Stimulated activated CD8-positive, alpha-beta memory T cell treated with anti-CD3 and anti-CD28 coated beads, Interleukin-7, amount 100 ng/mL, for 24 hours (primary cell): ENCODE data around the gene ADAT3.
"Not testable (repeated sequence)": the region's sequence is repeated elsewhere in the genome, so short reads cannot be mapped to it uniquely, and the experiment has no call there.

Source experiments
- DNase-seq: peaks from one replicate; pipeline ENCODE4 v3.0.0-alpha.2; 2020; ENCODE audit warnings: low read depth

The ADAT3 gene

DNA sequence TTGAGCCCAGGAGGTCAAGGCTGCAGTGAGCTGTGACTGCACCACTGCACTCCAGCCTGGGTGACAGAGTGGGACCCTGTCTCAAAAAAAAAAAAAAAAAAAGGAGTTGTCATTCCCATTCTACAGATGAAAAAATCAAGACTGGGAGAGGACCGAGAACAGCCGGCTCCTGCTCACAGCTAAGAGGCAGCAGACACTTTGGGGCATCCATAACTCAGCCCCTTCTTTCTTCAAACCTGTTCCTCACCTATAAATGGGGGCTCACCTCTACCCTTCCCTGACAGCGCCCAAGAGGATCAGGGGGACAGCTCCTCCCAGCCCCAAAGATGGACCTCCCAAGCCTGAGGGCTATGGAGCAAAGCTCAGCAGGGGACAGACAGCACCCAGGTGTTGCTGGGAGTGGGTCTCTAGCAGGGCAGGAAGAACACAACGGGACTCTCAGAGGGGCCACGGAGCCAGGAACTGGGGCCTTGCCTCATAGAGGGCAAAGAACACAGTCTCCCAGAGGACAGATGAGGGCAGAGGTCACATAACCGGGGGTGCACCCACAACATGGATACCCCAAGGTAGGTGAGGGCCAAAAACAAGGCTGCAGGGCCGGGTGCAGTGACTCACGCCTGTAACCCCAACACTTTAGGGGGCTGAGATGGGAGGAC, 38.4 kb upstream of the ADAT3 start:
- no peak for DNase-seq

DNA sequence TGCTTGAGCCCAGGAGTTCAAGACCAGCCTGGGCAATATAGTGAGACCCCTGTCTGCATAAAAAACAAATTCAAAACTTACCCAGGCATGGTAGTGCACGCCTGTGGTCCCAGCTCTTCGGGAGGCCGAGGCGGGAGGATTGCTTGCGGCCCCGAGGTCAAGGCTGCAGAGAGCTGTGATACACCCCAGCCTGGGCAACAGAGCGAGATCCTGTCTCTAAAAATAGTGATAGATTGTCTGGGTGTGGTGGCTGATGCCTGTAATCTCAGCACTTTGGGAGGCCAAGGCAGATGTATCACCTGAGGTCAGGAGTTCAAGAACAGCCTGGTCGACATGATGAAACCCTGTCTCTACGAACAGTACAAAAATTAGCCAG, 37.9 kb upstream of the ADAT3 start:
- DNase-seq: no peak

DNA sequence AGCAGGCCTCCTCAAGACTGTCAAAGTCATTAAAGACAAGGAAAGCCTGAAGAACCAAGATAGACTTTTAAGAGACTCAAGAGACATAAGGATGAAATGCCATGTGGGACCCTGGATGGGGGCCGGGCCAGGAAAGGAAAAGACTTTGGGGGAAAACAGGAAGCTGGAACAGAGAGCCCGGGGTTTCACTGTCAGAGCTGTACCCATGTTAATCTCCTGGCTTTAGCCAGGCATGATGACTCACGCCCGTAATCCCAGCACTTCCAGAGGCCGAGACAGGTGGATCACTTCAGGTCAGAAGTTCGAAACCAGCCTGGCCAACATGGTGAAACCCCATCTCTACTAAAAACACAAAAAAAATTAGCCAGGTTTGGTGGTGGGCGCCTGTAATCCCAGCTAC, 36.2 kb upstream of the ADAT3 start:
- no peak for DNase-seq

DNA sequence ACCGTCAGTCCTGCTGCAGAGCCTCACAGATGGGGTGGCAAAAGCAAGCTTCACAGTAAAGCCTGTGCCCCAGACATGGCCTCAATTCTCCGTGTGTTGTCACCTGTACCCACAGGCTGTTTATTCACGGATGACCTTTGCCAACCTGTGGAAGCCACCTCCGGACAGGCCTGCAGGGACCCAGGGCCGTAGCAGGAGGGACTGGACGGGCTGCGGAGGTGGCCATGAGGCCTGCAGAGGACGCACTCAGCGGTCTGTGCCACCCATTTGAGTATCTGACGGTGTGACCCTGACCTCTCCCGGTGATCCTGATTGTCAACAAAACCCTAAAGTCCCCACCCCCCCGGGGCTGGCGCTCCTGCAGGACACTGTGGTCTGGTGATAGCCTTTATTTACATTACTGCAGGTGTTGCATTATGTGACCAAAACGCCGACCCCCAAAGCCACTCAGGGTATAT, 34.0 kb upstream of the ADAT3 start:
- DNase-seq: no peak

DNA sequence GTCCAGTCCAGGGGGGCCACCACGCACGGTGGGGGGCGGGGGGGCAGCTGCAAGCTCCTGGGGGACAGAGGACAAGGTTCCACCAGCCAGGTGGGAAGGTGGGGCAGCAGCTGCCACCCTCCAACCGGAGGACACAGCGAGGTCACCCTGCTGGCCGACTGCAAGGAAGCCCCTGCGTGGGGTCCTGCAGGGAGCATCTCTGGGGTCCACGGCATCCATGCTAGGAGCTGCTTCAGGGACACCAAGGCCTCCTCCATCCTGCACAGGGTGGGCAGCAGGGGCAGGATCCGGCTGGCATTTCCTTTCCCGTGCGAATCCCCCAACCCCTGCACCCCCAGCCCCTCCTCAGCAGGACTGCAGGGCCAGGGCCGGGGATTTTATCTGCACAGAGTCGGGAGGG, 33.6 kb upstream of the ADAT3 start:
- no peak for DNase-seq

DNA sequence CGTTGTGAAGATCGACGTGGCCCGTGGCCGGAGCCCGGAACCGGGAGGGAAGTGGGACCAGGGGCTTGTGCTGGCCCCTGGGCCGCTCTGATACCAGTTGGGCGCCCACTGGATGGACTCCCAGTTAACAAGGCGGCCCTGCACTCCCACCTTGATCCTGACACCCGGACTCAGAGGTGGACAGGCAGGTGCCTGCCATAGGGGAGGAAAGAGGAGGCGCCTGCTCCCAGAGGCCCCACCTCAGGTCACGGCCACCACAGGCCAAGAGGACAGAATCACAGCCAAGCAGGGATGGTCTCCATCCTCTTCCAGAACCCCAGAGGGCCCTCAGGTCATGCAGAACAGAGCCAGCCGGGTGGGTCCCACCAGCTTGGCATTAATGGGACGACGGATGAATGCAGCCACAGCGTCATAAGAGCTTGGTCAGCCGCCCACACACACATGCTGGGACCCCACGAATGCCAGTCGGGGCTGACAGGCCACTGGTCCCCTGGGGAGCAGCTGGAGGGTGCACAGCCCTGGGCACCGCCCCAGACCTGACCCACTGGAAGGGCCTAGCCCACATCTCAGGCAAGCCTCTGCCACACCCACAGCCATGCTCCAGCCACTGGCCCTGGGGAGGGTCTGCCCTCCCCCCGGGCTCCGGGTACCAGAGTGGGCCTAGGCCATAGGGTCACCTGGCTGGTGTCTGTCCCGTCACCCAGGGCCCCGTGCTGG, 32.2 kb upstream of the ADAT3 start:
- no peak for DNase-seq

DNA sequence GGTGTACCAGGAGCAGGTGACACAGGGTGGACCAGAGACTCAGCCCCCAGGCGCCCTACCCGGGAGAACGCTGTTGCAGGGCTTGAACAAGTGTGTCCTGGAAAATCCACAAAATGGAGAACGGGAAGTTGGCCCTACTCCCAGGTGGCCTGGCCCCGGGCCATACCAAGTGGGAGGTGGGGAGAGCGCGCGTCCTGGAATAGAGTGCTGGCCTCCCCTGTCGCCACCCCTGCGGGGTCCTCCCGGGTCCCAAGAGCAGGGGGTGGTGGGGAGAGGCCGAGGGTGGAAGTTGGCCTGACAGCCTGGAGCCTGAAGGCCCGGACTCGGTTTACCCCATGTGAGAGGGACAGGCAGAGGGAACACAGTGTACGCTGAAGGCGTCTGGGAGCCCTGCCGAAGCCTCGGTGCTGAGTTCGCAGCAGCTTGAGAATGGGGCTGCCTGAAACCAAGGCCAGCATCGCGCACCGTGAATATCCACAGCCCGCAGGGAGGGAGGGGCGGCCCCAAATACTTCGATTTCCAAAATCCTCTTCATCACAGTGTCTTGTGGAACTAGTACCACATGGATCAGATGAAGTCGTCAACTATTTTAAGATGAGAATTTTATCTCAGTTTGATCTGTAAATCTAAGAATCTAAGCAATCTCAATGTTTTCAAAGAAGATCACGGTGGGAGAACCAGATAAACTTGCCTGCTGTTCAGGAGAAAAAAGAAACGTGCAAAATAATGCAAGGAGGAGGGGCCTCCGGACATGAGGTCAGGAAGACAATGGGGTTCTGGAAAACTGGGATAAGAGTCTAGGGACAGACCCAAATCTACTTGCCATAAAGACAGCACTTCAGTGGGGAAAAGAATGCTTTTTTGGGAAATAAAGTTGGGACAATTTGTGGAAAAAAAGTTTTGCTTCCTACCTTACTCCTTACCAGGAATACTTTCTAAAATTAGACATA, 31.4 kb upstream of the ADAT3 start:
- DNase-seq: no peak

DNA sequence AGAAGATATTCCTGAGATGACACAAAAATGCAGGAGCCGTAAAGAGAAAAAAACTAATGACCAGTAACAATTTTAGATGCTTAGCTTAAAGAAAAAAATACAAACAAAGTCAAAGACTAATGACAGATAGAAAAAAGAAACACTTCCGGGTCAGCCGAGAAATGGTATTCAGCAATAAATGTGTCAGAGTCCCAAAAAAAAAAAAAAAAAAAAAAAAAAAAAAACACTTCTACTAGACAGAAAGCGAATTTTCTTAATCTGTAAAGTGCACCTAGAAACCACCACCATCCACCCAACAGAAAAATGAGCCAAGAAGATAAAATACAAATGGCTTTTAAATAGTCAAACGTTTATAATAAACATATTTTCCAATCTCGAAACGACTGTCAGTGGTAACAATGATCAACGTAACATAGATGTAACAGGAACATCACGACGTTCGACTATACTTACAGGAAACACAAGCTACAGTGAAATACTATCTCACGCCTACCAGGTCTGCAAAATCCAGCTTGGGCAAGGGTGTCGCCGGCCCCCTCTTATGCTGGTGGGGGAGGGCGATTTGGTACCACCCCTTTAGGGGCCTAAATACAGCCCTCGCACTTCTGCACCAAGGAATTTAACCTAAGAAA, 30.5 kb upstream of the ADAT3 start:
- DNase-seq: no peak

DNA sequence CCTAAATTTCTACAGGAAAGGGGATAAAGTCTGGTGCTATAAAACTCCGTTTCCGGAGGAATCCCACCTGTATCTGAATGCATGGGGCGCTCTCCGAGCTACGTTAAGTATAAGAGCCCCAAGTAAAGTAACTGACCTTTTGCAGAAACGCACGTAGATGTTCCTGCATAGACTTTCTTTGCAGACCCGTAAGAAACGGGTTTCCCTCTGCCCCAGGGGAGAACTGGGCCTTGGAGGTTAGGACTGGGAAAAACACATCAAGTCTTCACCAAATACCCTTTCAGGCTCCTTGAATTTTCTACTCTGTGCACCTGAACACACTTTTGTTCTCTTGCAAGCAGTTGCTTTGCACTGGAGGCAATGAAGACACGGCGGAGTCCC, 29.9 kb upstream of the ADAT3 start:
- DNase-seq: not testable (repeated sequence)

DNA sequence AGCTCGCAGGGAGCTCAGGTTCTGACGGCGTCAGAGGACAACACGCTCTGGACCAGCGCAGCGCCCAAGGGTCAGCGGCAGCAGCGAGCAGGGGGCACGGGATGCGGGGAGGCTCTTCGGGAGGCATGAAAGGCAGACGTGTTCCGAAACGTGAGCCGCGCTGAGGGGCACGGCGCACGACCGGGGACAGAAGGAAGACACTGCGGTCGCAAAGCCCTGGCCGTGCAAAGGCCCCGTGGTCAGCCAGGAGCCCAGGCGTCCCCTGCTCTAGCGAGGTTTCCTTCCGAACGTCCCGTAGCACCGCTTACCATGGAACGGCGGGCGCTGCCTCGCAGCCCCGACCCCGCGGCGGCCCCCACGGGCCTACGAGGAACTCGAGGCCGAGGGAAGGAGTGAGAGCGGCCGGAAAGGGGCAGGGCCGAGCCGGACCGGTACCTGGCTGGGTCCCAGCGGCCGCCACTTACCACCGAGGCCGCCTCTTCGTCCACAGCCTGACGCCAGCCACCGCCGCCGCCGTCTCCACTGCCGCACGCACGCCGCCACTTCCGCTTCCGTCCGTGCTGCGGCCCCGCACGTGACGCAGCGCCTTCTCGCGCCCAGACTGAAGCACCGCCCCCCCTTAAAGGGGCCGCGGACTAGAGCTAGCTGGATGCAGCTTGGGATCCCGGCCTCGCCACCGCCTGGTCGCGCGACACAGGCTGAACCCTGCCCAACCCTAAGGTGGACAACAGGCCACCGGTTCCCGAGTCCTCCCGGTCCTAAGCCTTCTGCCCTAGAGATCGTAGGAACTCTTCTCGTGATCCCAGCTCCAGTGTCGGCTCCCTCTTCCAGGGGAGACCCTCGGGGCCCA, 29.3 kb upstream of the ADAT3 start:
- DNase-seq: peak; percentile 75

DNA sequence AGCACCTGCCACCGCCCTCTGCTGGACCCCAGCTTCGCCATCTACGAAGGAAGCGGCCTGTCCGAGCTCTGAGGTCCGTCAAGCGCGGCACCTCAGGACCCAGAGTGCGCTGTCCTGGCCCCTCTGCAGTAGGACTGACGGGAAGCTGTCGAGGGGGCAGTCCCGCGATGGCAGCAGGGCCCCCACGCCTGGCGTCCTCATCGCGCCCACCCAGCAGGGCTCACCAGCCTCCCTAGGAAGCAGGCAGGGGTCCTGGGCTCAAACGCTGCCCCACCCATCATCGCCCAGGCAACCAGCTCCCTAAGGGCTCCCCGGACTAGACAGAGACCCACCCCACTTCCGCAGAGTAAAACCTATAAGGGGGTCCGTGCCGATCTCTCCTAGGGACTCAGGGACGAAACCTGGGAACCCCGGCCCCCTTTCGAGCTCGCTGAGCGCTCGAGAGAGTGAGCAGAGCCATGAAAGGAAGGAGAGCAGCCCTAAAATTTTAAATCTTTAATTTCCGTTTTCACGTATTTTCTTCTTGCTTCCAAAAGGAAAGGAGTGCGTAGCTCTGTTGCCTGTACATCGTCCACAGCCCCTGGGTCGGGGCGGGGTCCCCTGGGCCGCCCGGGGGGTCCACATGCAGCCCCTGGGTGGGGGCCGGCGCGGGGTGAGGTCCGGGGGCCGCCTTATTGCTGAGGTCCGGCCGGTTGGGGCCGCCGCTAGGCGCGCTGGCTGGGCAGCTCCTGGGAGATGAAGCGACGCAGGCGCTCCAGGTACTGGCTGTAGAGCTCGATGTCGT, 28.5 kb upstream of the ADAT3 start:
- DNase-seq: not testable (repeated sequence)

DNA sequence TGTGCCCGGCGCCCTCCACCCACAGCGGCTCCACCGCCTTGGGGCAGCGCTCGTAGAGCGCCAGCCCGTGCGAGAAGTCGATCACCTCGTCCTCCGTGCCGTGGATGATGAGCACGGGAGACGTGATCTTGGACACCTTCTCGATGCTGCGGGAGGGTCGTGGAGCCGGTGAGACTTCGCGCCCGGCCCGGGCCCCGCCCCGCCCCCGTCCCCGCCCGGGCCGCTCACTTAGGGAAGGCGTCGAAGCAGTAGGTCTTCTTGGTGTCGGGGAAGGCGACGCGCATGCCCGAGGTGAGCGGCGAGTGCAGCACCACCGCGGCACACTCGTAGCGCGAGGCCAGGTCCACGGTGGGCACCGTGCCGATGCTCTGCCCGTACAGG, 27.9 kb upstream of the ADAT3 start:
- DNase-seq: not testable (repeated sequence)

DNA sequence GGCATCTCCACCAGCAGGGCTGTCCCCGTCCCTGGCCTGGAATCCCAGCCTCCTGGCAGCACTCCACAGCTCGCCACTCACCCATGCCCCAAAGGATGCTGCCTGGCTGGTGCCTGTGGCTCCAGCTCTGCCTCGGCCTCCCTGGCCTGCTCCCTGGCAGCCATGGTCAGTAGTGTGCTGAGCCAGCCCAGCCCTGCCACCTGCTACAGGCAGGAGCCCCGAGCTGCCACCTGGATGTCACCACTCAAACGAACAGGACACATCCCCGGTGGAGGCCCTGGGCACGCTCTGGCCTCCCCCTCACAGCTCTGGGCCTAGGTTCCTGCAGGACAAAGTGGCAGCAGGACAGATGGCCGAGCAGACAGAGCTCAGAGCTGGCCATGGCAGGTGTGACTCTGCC, 26.6 kb upstream of the ADAT3 start:
- DNase-seq: not testable (repeated sequence)

DNA sequence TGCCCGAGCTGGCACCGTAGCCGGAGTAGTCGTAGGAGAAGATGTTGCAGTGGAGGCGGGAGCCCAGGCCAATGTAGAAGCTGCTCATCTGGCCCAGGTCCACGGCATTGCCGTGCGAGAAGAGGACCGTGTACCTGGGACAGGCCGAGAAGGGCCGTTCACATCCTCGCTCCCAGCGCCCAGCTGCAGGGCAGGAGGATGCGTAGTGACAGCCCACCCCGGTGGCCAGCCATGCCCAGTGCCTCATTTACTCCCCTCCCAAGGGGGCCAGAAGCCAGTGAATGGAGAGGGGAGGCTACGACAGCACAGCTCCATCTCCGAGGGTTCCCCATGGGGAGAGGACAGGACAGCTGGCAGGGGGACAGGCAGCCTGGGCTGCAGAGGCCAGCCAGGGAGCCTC, 25.2 kb upstream of the ADAT3 start:
- DNase-seq: not testable (repeated sequence)

DNA sequence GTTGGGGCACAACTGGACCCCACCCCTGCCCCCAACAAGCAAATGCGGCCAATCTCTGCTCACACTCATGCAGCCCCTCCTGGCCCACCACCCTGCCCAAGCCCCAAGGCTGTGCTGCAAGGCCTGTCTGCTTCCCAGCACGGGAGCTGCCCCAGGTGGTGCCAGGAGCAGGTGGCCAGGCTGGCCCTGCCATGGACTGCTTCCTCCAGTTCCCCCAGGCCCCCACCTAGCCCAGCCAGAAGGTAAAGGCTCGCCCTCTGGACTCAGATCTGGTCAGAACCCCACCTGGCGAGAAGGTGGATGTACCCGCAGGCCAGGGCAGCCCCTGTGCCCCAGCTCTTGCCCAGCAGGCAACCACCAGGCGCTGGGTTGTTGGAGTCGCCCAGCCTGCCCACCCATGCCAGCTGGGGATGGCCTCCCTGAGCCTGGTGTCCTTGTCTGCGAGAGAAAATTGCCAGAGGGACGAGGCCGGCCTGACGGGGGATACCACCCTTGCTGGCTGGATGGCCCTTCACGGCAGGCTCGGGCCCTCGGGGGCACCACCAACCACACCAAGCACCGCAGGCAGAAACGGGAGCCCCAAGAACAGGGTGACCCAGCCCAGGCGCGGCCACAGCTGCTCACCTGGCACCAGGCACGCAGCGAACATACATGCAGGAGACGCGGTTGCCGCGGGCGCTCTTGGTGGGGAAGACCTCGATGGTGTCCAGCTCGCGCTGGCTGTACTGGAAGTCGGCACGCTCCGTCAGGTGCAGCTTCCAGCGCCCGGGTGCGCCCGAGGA, 24.4 kb upstream of the ADAT3 start:
- DNase-seq: no peak

DNA sequence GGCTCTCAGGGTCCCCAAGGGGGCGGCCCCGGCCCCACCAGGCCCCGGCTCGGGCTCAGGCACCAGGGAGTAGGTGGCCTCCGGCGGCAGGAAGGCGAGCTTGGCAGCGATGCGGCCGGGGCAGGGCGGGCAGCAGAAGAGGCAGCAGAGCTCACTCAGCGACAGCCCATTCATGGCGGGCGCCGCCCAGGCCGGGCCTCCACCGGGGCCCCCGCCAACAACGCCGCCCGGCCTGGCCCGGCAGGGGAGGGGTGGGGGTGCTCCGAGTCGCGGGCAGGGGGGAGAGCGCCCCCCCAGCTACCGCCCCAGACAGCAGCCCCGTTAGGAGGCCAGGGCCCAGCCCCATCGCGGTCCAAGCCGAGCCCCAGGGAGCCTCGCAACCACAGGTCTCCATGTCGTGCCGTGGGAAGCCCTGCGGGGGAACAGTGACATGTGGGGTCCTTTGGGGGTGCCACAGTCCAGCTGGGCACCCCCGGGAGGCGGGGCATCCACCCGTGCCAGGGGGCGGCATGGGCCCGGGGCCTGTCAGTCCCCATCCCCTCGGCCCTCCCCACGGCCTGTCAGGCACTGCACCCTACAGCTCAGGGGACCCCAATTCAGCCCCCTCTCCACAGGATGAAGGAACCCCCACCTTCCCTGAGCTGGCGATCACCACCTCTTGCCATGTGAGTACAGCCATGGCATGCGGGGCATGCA, 23.7 kb upstream of the ADAT3 start:
- DNase-seq: not testable (repeated sequence)

DNA sequence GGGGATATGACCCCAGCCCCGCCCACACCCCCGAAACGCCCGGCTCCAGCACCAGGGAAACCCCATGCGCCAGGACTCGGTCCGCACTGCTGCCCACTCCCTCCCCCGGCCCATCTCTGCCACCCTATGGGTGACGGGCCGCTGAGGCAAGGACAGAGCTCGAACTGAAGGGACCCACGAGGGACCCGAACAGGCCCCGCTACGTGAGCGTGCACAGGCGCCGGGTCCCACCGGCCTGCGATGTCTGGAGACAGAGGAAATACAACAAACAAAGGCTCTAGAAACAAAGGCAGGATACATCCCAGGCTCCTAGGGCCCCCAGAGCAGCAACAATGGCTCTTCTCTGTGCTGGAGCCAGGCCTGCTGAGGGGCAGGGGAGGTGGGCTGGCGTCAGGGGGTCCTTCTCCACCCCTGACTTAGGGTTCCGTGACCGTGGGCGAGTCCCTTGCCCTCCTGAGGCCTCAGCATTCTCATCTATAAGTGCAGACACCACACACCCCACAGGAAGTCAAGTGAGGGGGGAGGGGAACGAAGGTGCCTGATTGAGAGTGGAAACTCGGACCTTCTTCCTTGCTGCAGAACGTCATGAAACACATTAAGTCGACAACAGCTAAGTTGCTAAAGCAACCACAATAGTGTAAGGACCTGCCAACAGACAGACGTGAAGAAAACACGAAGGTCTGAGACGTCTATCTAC, 23.0 kb upstream of the ADAT3 start:
- DNase-seq: no peak
